ENCODE data around the gene SPTB.

The SPTB gene

GRCh38 chr14:64816221-64816783 lies 63.4 kb downstream of the SPTB start:
- Histone ChIP-seq H3F3A (ENCODE audit: control insufficient read depth, insufficient read depth) (no peaks in the 10 kb centered on the region), H3K79me2 (ENCODE audit: control insufficient read depth, low read length) (no peaks in the 10 kb centered on the region), H3K27ac (ENCODE audit: low read depth, low read length) (no peak overlapping the region), H3K4me1 (ENCODE audit: control insufficient read depth, low read length) (no peaks in the 10 kb centered on the region), H3K27me3 (ENCODE audit: control insufficient read depth, low read length) (peaks cover 16% of the 10 kb centered on the region; the same call in 1 of the 2 replicates), H3K9me3 (ENCODE audit: control insufficient read depth, insufficient read depth, low read length) (no peaks in the 10 kb centered on the region), H3K9me2 (replicated peaks; ENCODE audit: control insufficient read depth, low read length) (no peaks in the 10 kb centered on the region), H4K20me1 (ENCODE audit: control insufficient read depth, insufficient read depth, low read depth, low read length) (no peaks in the 10 kb centered on the region), H3K36me3 (ENCODE audit: control insufficient read depth, low read length) (no peaks in the 10 kb centered on the region), H3K4me2 (ENCODE audit: low read length) (no peak overlapping the region), H3K4me3 (ENCODE audit: low read length) (no peak overlapping the region)
- TF ChIP-seq EZH2phosphoT487 (IDR thresholded peaks at IDR 0.05; ENCODE audit: borderline replicate concordance, low read length) = no peak

GRCh38 chr14:64815257-64815656 lies 64.5 kb downstream of the SPTB start:
- peaks cover 16% of the 10 kb centered on the region; the same call in 1 of the 2 replicates for H3K27me3 ChIP-seq (ENCODE audit: control insufficient read depth, low read length)
- no peaks in the 10 kb centered on the region for H4K20me1 ChIP-seq (ENCODE audit: control insufficient read depth, insufficient read depth, low read depth, low read length)
- no peaks in the 10 kb centered on the region for H3K36me3 ChIP-seq (ENCODE audit: control insufficient read depth, low read length)

GRCh38 chr14:64812412-64812811 lies 67.3 kb downstream of the SPTB start:
- Histone ChIP-seq H3K9me2 (replicated peaks; ENCODE audit: control insufficient read depth, low read length) (no peaks in the 10 kb centered on the region), H3K36me3 (ENCODE audit: control insufficient read depth, low read length) (no peaks in the 10 kb centered on the region), H3F3A (ENCODE audit: control insufficient read depth, insufficient read depth) (no peaks in the 10 kb centered on the region), H3K4me1 (ENCODE audit: control insufficient read depth, low read length) (no peaks in the 10 kb centered on the region), H3K4me2 (ENCODE audit: low read length) (no peak overlapping the region), H3K27me3 (ENCODE audit: control insufficient read depth, low read length) (peaks cover 11% of the 10 kb centered on the region; the same call in 1 of the 2 replicates), H3K79me2 (ENCODE audit: control insufficient read depth, low read length) (no peaks in the 10 kb centered on the region), H4K20me1 (ENCODE audit: control insufficient read depth, insufficient read depth, low read depth, low read length) (no peaks in the 10 kb centered on the region), H3K9me3 (ENCODE audit: control insufficient read depth, insufficient read depth, low read length) (no peaks in the 10 kb centered on the region), H3K27ac (ENCODE audit: low read depth, low read length) (no peak overlapping the region), H3K4me3 (ENCODE audit: low read length) (no peak overlapping the region)
- TF ChIP-seq CTCF (IDR thresholded peaks at IDR 0.05; ENCODE audit: low read depth, low read length, poor library complexity, severe bottlenecking) = no peak
- TF ChIP-seq EZH2phosphoT487 (IDR thresholded peaks at IDR 0.05; ENCODE audit: borderline replicate concordance, low read length) = no peak

More at GRCh38 chr14:64815257-64815656, 64.5 kb downstream of the SPTB start:
- Histone ChIP-seq H3K9me3 (ENCODE audit: control insufficient read depth, insufficient read depth, low read length) (no peaks in the 10 kb centered on the region), H3K27ac (ENCODE audit: low read depth, low read length) (no peak overlapping the region), H3F3A (ENCODE audit: control insufficient read depth, insufficient read depth) (no peaks in the 10 kb centered on the region), H3K4me1 (ENCODE audit: control insufficient read depth, low read length) (no peaks in the 10 kb centered on the region), H3K79me2 (ENCODE audit: control insufficient read depth, low read length) (no peaks in the 10 kb centered on the region), H3K4me3 (ENCODE audit: low read length) (no peak overlapping the region), H3K9me2 (replicated peaks; ENCODE audit: control insufficient read depth, low read length) (no peaks in the 10 kb centered on the region), H3K4me2 (ENCODE audit: low read length) (no peak overlapping the region)
- TF ChIP-seq CTCF (IDR thresholded peaks at IDR 0.05; ENCODE audit: low read depth, low read length, poor library complexity, severe bottlenecking) (no peak), EZH2phosphoT487 (IDR thresholded peaks at IDR 0.05; ENCODE audit: borderline replicate concordance, low read length) (no peak)

- H3K27me3 ChIP-seq (ENCODE audit: control insufficient read depth, low read length) = peaks cover 6% of the 10 kb centered on the region; the same call in 1 of the 2 replicates
- no peaks in the 10 kb centered on the region for H3K9me2 ChIP-seq (replicated peaks; ENCODE audit: control insufficient read depth, low read length)
- no peaks in the 10 kb centered on the region for H3K9me3 ChIP-seq (ENCODE audit: control insufficient read depth, insufficient read depth, low read length)
- H3K79me2 ChIP-seq (ENCODE audit: control insufficient read depth, low read length) = no peaks in the 10 kb centered on the region
- H3F3A ChIP-seq (ENCODE audit: control insufficient read depth, insufficient read depth) = no peaks in the 10 kb centered on the region
- H3K4me3 ChIP-seq (ENCODE audit: low read length) = no peak overlapping the region
- TF ChIP-seq EZH2phosphoT487 (IDR thresholded peaks at IDR 0.05; ENCODE audit: borderline replicate concordance, low read length) (no peak), CTCF (IDR thresholded peaks at IDR 0.05; ENCODE audit: low read depth, low read length, poor library complexity, severe bottlenecking) (no peak)
- no peaks in the 10 kb centered on the region for H3K4me1 ChIP-seq (ENCODE audit: control insufficient read depth, low read length)
- H3K36me3 ChIP-seq (ENCODE audit: control insufficient read depth, low read length) = no peaks in the 10 kb centered on the region
- H3K27ac ChIP-seq (ENCODE audit: low read depth, low read length) = no peak overlapping the region
- no peaks in the 10 kb centered on the region for H4K20me1 ChIP-seq (ENCODE audit: control insufficient read depth, insufficient read depth, low read depth, low read length)
- no peak overlapping the region for H3K4me2 ChIP-seq (ENCODE audit: low read length)
These were observed 68.0 kb downstream of the SPTB start for GRCh38 chr14:64811676-64812075.

Measured in DOHH2 (cell line).